Measurements from ENCODE around the gene ZNF385D. TPM values are rescaled to one million over a fixed set of nuclear protein-coding genes. Genes with fewer than 3 reads are reported as not detected.

The ZNF385D gene
- total RNA-seq, 1 donor from 2014 or later = 1.2 TPM

GRCh38 chr3:21718161-21718765 lies 32.7 kb downstream of the ZNF385D start:
- no peaks in the 10 kb centered on the region for H3K36me3 Mint-ChIP-seq (ENCODE audit: low read depth)
- H3K9me3 Mint-ChIP-seq (ENCODE audit: low read depth) = peaks cover 20% of the 10 kb centered on the region
- no peak for DNase-seq (ENCODE audit: low spot score)
- no peak for TF ChIP-seq CTCF (IDR thresholded peaks at IDR 0.05)
- H3K27ac Mint-ChIP-seq (ENCODE audit: unreplicated experiment) = no peak overlapping the region
- no peak overlapping the region for H3K4me3 Mint-ChIP-seq (ENCODE audit: unreplicated experiment)
- H3K4me1 Mint-ChIP-seq (ENCODE audit: low read depth) = peaks cover 12% of the 10 kb centered on the region
- no peaks in the 10 kb centered on the region for H3K27me3 Mint-ChIP-seq (ENCODE audit: low read depth)

GRCh38 chr3:21715662-21716061 lies 35.3 kb downstream of the ZNF385D start:
- TF ChIP-seq CTCF (IDR thresholded peaks at IDR 0.05) = no peak
- DNase-seq (ENCODE audit: low spot score) = no peak
- H3K27ac Mint-ChIP-seq (ENCODE audit: unreplicated experiment) = no peak overlapping the region
- no peak overlapping the region for H3K4me3 Mint-ChIP-seq (ENCODE audit: unreplicated experiment)
- peaks cover 11% of the 10 kb centered on the region for H3K9me3 Mint-ChIP-seq (ENCODE audit: low read depth)
- no peaks in the 10 kb centered on the region for H3K27me3 Mint-ChIP-seq (ENCODE audit: low read depth)
- no peaks in the 10 kb centered on the region for H3K36me3 Mint-ChIP-seq (ENCODE audit: low read depth)
- H3K4me1 Mint-ChIP-seq (ENCODE audit: low read depth) = peaks cover 12% of the 10 kb centered on the region

GRCh38 chr3:21705769-21706168 lies 45.2 kb downstream of the ZNF385D start:
- no peak overlapping the region for H3K27ac Mint-ChIP-seq (ENCODE audit: unreplicated experiment)
- TF ChIP-seq CTCF (IDR thresholded peaks at IDR 0.05) = no peak
- H3K4me1 Mint-ChIP-seq (ENCODE audit: low read depth) = peaks cover 9% of the 10 kb centered on the region
- H3K4me3 Mint-ChIP-seq (ENCODE audit: unreplicated experiment) = no peak overlapping the region
- no peaks in the 10 kb centered on the region for H3K27me3 Mint-ChIP-seq (ENCODE audit: low read depth)
- DNase-seq (ENCODE audit: low spot score) = no peak
- H3K36me3 Mint-ChIP-seq (ENCODE audit: low read depth) = no peaks in the 10 kb centered on the region
- peaks cover 6% of the 10 kb centered on the region for H3K9me3 Mint-ChIP-seq (ENCODE audit: low read depth)

- no peak for DNase-seq (ENCODE audit: low spot score)
- H3K27me3 Mint-ChIP-seq (ENCODE audit: low read depth) = no peaks in the 10 kb centered on the region
- H3K4me1 Mint-ChIP-seq (ENCODE audit: low read depth) = peaks cover 9% of the 10 kb centered on the region
- H3K4me3 Mint-ChIP-seq (ENCODE audit: unreplicated experiment) = no peak overlapping the region
- no peak for TF ChIP-seq CTCF (IDR thresholded peaks at IDR 0.05)
- no peaks in the 10 kb centered on the region for H3K36me3 Mint-ChIP-seq (ENCODE audit: low read depth)
- H3K27ac Mint-ChIP-seq (ENCODE audit: unreplicated experiment) = no peak overlapping the region
- peaks cover 6% of the 10 kb centered on the region for H3K9me3 Mint-ChIP-seq (ENCODE audit: low read depth)
These were observed 46.2 kb downstream of the ZNF385D start for GRCh38 chr3:21704796-21705195.

- H3K36me3 Mint-ChIP-seq (ENCODE audit: low read depth) = no peaks in the 10 kb centered on the region
- no peak for DNase-seq (ENCODE audit: low spot score)
- peaks cover 9% of the 10 kb centered on the region for H3K4me1 Mint-ChIP-seq (ENCODE audit: low read depth)
- no peak overlapping the region for H3K27ac Mint-ChIP-seq (ENCODE audit: unreplicated experiment)
- no peak overlapping the region for H3K4me3 Mint-ChIP-seq (ENCODE audit: unreplicated experiment)
- H3K27me3 Mint-ChIP-seq (ENCODE audit: low read depth) = no peaks in the 10 kb centered on the region
- H3K9me3 Mint-ChIP-seq (ENCODE audit: low read depth) = peaks cover 6% of the 10 kb centered on the region
- TF ChIP-seq CTCF (IDR thresholded peaks at IDR 0.05) = no peak
These were observed 47.7 kb downstream of the ZNF385D start for GRCh38 chr3:21703291-21703690.

All from chondrocyte (in vitro differentiated cells).